Coronary artery (tissue), 2 donors: ENCODE measurements around the gene BCAR3.

Source experiments
- DNase-seq: peaks from one replicate; pipeline ENCODE4 v3.0.0-alpha.2; 2017; ENCODE audit warnings: low spot score
- H3K27ac ChIP-seq, 2 donors: fragments of 200-600 bp; sonication (generic); one replicate each; pipeline ENCODE4 v1.5.1; 2016 to 2019
- H3K4me3 ChIP-seq: fragments of 200-600 bp; sonication (generic); 2 replicates; pipeline ENCODE4 v1.5.1; 2016; ENCODE audit warnings: mild to moderate bottlenecking, moderate library complexity
- TF ChIP-seq, protein P1 (sequence below): fragments of 200-600 bp; sonication (generic); IDR thresholded peaks from one replicate; pipeline ENCODE4 v1.5.1; 2019; ENCODE audit warnings: antibody characterized with exemption

Gene BCAR3

DNA sequence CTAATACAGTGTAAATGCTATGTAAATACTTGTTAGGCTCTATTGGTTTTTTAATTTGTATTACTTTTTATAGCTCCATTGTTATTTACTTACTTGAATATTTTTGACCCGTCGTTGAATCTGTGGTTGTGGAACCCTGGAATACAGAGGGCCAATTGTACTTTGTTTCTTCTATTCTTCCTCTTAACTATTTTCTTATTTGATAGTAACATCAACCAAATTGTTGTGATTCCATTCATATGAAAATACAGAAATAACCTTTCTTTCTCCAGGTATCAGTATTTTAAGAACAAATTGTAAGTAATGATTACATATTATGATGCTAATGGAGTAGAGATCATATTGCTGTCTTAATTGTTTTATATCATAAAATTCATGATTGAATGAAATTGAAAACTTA, 160.0 kb downstream of the BCAR3 start:
- no peak for DNase-seq
- TF ChIP-seq, protein P1, sequence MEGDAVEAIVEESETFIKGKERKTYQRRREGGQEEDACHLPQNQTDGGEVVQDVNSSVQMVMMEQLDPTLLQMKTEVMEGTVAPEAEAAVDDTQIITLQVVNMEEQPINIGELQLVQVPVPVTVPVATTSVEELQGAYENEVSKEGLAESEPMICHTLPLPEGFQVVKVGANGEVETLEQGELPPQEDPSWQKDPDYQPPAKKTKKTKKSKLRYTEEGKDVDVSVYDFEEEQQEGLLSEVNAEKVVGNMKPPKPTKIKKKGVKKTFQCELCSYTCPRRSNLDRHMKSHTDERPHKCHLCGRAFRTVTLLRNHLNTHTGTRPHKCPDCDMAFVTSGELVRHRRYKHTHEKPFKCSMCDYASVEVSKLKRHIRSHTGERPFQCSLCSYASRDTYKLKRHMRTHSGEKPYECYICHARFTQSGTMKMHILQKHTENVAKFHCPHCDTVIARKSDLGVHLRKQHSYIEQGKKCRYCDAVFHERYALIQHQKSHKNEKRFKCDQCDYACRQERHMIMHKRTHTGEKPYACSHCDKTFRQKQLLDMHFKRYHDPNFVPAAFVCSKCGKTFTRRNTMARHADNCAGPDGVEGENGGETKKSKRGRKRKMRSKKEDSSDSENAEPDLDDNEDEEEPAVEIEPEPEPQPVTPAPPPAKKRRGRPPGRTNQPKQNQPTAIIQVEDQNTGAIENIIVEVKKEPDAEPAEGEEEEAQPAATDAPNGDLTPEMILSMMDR = no peak
- no peak overlapping the region for H3K4me3 ChIP-seq
- no peak overlapping the region for H3K27ac ChIP-seq

DNA sequence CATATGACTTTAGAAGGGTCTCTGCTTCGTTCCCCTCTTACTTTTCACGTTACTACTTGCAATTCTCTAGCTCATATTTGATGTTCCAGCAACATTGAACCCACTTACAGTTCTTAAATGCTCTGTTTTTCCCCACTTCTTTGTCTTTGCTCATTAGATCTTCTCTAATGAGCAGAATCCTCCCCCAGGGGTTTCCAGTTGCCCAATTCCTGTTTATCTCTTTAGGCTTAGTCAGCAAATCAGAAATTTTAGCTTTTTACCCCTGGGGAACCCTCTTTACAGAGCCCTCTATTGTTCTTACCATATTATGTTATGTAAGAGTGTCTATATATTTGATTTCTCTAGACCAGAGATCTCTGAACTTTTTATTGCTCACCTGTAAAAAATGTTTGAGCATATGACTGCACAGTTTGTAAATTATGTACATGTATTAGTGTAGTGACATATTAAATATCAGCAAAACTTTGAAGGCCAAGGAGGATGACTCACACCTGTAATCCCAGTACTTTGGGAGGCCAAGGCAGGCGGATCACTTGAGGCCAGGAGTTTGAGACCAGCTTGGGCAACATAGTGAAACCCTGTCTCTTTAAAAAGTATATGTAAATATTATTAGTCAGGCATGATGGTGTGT, 162.3 kb downstream of the BCAR3 start:
- DNase-seq = no peak
- Histone ChIP-seq H3K27ac (no peak overlapping the region), H3K4me3 (no peak overlapping the region)
- TF ChIP-seq, protein P1 = no peak

DNA sequence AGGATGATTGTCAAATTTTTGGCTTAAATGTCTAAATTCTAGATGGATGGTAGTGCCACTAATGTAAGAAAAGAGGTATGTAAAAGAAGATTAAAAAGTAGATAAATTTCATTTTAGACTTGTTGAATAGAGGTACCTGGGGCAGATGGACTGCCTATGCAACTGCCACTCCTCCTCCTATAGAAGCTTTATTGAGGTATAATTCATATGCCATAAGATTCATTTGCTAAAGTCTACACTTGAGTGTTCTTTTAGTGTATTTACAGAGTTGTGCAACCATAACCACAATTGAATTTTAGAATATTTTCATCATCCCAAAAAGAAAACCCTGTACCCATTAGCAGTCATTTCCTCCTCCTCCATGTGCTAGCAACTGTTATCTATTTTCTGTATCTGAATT, 163.1 kb downstream of the BCAR3 start:
- H3K4me3 ChIP-seq = no peak overlapping the region
- TF ChIP-seq, protein P1 = no peak
- DNase-seq = no peak
- no peak overlapping the region for H3K27ac ChIP-seq

DNA sequence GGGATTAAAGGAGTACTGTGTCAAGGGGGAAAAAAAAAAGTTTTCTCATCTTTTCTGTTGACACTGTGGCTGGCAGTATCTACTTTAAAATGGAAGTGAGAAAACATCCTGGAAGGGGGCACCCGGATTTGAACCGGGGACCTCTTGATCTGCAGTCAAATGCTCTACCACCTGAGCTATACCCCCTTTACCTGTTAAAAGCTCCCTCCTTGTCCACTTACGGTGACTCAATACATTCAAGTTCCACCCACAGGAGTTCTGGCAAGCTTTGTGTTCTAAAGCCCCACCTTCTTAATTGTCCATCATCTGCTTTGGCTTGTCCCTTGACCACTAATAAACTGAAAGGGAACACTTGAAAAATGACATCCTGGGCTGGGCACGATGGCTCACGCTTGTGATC, 165.5 kb downstream of the BCAR3 start:
- no peak overlapping the region for H3K4me3 ChIP-seq
- DNase-seq = no peak
- TF ChIP-seq, protein P1 = no peak
- H3K27ac ChIP-seq = no peak overlapping the region
